GM19324 (cell line): ENCODE data around the gene TMA16.
A peak's percentile ranks its signal among the peaks of the same experiment; 100 is the strongest.
"Not testable (repeated sequence)": the region's sequence is repeated elsewhere in the genome, so short reads cannot be mapped to it uniquely, and the experiment has no call there.

Source experiments
- ATAC-seq: cut with Tn5 transposase; IDR thresholded peaks from one replicate; pipeline ENCODE4 v1.9.1; 2021; ENCODE audit warnings: mild to moderate bottlenecking, moderate library complexity; ENCODE audit not compliant: unreplicated experiment, low FRiP score

Gene TMA16

GRCh38 chr4:163494360-163495241 lies at the start of gene TMA16:
TSS of gene TMA16 (plus strand) at chr4:163494690. CDS start at chr4:163494802, 112 bp downstream.
- ATAC-seq: peak; percentile 94

GRCh38 chr4:163447023-163447422 lies 47.5 kb upstream of the TMA16 start:
- not testable (repeated sequence) for ATAC-seq

GRCh38 chr4:163447481-163447880 lies 47.0 kb upstream of the TMA16 start:
- no peak for ATAC-seq

GRCh38 chr4:163448540-163449203 lies 45.8 kb upstream of the TMA16 start:
- ATAC-seq: no peak

GRCh38 chr4:163462556-163462955 lies 31.9 kb upstream of the TMA16 start:
- ATAC-seq: no peak

- no peak for ATAC-seq
Observed at GRCh38 chr4:163467082-163467770, 27.3 kb upstream of the TMA16 start.

- ATAC-seq: no peak
Observed at GRCh38 chr4:163470391-163470790, 24.1 kb upstream of the TMA16 start.

GRCh38 chr4:163473130-163473529 lies 21.4 kb upstream of the TMA16 start:
- ATAC-seq: no peak

- ATAC-seq: no peak
Observed at GRCh38 chr4:163473576-163473975, 20.9 kb upstream of the TMA16 start, which contains the start of gene TKTL2. TSS of gene TKTL2 (minus strand) at chr4:163473754. CDS start at chr4:163473734, 20 bp downstream.

GRCh38 chr4:163474027-163474426 lies 20.5 kb upstream of the TMA16 start:
- no peak for ATAC-seq

- ATAC-seq: no peak
Observed at GRCh38 chr4:163476761-163477438, 17.6 kb upstream of the TMA16 start.

- no peak for ATAC-seq
Observed at GRCh38 chr4:163482190-163482589, 12.3 kb upstream of the TMA16 start.

GRCh38 chr4:163484906-163485305 lies 9.6 kb upstream of the TMA16 start:
- peak; percentile 46 for ATAC-seq

- no peak for ATAC-seq
Observed at GRCh38 chr4:163485589-163485988, 8.9 kb upstream of the TMA16 start.

GRCh38 chr4:163486321-163486720 lies 8.2 kb upstream of the TMA16 start:
- no peak for ATAC-seq

GRCh38 chr4:163489929-163490328 lies 4.6 kb upstream of the TMA16 start:
- ATAC-seq: no peak

GRCh38 chr4:163492951-163493504 lies 1.5 kb upstream of the TMA16 start:
- ATAC-seq: no peak

GRCh38 chr4:163493643-163494359 lies 689 bp upstream of the TMA16 start:
- ATAC-seq: no peak

GRCh38 chr4:163495900-163496299 lies 1.4 kb downstream of the TMA16 start:
- ATAC-seq: no peak

GRCh38 chr4:163500586-163500985 lies 6.1 kb downstream of the TMA16 start:
- no peak for ATAC-seq
